K562 (cell line): ENCODE results near the gene TRRAP. TPM values are rescaled to one million over a fixed set of nuclear protein-coding genes. Genes with fewer than 3 reads are reported as not detected.

ENCODE experiments used
- ATAC-seq: fragments of 200-7000 bp; cut with Tn5 transposase; 3 replicates; pipeline ENCODE4 v1.9.1; 2020; ENCODE audit warnings: moderate library complexity
- BruUV-seq: library from RNA; stranded (reverse); fragments of 400-500 nt; replicated peaks from 2 replicates; lab custom pipeline; 2021; lab: Mats Ljungman, UMichigan
- CTCF ChIA-PET: fragments of 300-600 bp; formaldehyde crosslinking; extraction: SDS; loops from one replicate; lab custom pipeline; 2021; ENCODE audit warnings: low intra/inter-chr PET ratio; lab: Yijun Ruan, JAX
- POLR2A ChIA-PET: fragments of 300-600, 350-650 bp; sonication (Branson Sonifier 250); formaldehyde crosslinking; extraction: SDS; loops from one replicate; lab custom pipeline; 2021; ENCODE audit warnings: antibody characterized with exemption, inconsistent platforms; lab: Yijun Ruan, JAX
- DNase-seq, 4 experiments: peaks; one replicate each; pipeline versions ENCODE4 v3.0.0 to v3.0.0-alpha.2; 2011 to 2018; ENCODE audit warnings: low spot score in 3 of 4, mixed read lengths in 3 of 4; ENCODE audit errors: extremely low read depth in 1 of 4
- FAIRE-seq: peaks from 2 replicates; lab custom pipeline; 2011; peaks lifted over from hg19 to GRCh38; lab: Jason Lieb, UNC
- H2AFZ ChIP-seq: 2 replicates; pipeline ENCODE4 v1.6.0; 2011; ENCODE audit warnings: low read depth, low read length, control low read depth, inconsistent platforms
- H3K27ac ChIP-seq: fragments of 200-600 bp; 3 replicates; pipeline ENCODE4 v1.8.0; 2011; ENCODE audit warnings: low read depth, mild to moderate bottlenecking, control low read depth, inconsistent platforms, low read length, moderate library complexity, mixed read lengths; ENCODE audit errors: extremely low read depth
- H3K27me3 ChIP-seq, 2 experiments: fragments of 300-600 bp in 1 of 2; 2 replicates in 1 of 2; 3 replicates in 1 of 2; pipeline versions ENCODE4 v1.6.0 to v1.8.0; 2011; ENCODE audit warnings: inconsistent platforms in 2 of 2, low read length in 2 of 2, mild to moderate bottlenecking in 1 of 2, mixed read lengths in 1 of 2, moderate library complexity in 1 of 2; ENCODE audit not compliant: control insufficient read depth in 2 of 2, insufficient read depth in 2 of 2
- H3K36me3 ChIP-seq: fragments of 300-600 bp; 3 replicates; pipeline ENCODE4 v1.8.0; 2011; ENCODE audit warnings: mild to moderate bottlenecking, low read length, inconsistent platforms; ENCODE audit not compliant: control insufficient read depth, insufficient read depth
- H3K4me1 ChIP-seq, 2 experiments: fragments of 200-600 bp in 1 of 2; replicated peaks in 1 of 2; 2 replicates in 1 of 2; 3 replicates in 1 of 2; pipeline versions ENCODE4 v1.5.1 to v1.8.0; 2011; ENCODE audit warnings: inconsistent platforms in 2 of 2, low read length in 2 of 2, mild to moderate bottlenecking in 1 of 2, mixed read lengths in 1 of 2, moderate library complexity in 1 of 2; ENCODE audit not compliant: control insufficient read depth in 2 of 2, insufficient read depth in 2 of 2
- H3K4me2 ChIP-seq: 2 replicates; pipeline ENCODE4 v1.6.1; 2011; ENCODE audit warnings: low read length, control low read depth, inconsistent platforms, mixed read lengths; ENCODE audit not compliant: insufficient read depth
- H3K4me3 ChIP-seq: fragments of 200-600 bp; sonication (generic), shearing (Covaris generic); 2 replicates; pipeline ENCODE4 v1.5.1; 2016; ENCODE audit warnings: control low read depth, inconsistent platforms
- H3K79me2 ChIP-seq: fragments of 200-600 bp; 3 replicates; pipeline ENCODE4 v1.8.0; 2011; ENCODE audit warnings: low read length, inconsistent platforms; ENCODE audit not compliant: control insufficient read depth, insufficient read depth
- H3K9ac ChIP-seq, 2 experiments: 2 replicates each; pipeline versions ENCODE4 v1.6.0 to v1.6.1; 2011; ENCODE audit warnings: low read depth in 2 of 2, low read length in 2 of 2, control low read depth in 1 of 2, inconsistent platforms in 1 of 2, mild to moderate bottlenecking in 1 of 2, mixed read lengths in 1 of 2; ENCODE audit not compliant: insufficient read depth in 1 of 2
- H3K9me1 ChIP-seq: one replicate; pipeline ENCODE4 v1.6.0; 2011; ENCODE audit warnings: inconsistent platforms, mild to moderate bottlenecking, low read length, moderate library complexity; ENCODE audit not compliant: control insufficient read depth, insufficient read depth
- H3K9me3 ChIP-seq: replicated peaks from 2 replicates; pipeline ENCODE4 v1.5.1; 2011; ENCODE audit warnings: low read depth, low read length, inconsistent platforms; ENCODE audit not compliant: control insufficient read depth, insufficient read depth
- H4K20me1 ChIP-seq: replicated peaks from 2 replicates; pipeline ENCODE4 v1.6.1; 2011; ENCODE audit warnings: low read length, inconsistent platforms, mixed read lengths; ENCODE audit not compliant: control insufficient read depth, insufficient read depth
- WGBS: fragments of 100-300 bp; shearing (Covaris generic); methylation state at CpG from one replicate; pipeline ENCODE4 v1.1.6; 2016; ENCODE audit warnings: low coverage, mixed read lengths; ENCODE audit not compliant: insufficient coverage; ENCODE audit errors: missing lambda C conversion rate; 5-methylcytosine and 5-hydroxymethylcytosine counted together
- in situ Hi-C: fragments of 300-500 bp; cut with MboI; formaldehyde crosslinking; loops from 4 replicates; pipeline ENCODE4 v1.15.0; 2018; ENCODE audit warnings: inconsistent platforms, mixed read lengths
- intact Hi-C: fragments of 100-400 bp; cut with micrococcal nuclease; formaldehyde crosslinking; loops from 2 replicates; pipeline ENCODE4 v1.14.2; 2022
- polyA plus RNA-seq, 8 experiments: library from polyadenylated mRNA; depleted of rRNA in 4 of 8; stranded (reverse) in 5 of 8; unstranded in 3 of 8; fragments of >200 nt; fragmentation: Nextera tagmentation in 2 of 8; fragmentation: Illumina TruSeq in 1 of 8; extraction: Ambion mirVana in 2 of 8; extraction: Trizol in 1 of 8; gene quantifications; 2 replicates each; pipeline versions ENCODE4 v1.2.1 to v1.2.3, GENCODE V29; 2011 to 2014; ENCODE audit warnings: inconsistent platforms in 1 of 8, missing spikeins in 1 of 8
- total RNA-seq, 7 experiments: library from RNA; depleted of rRNA in 6 of 7; stranded (reverse); fragments of >200 nt in 6 of 7; fragmentation: Illumina TruSeq in 2 of 7; extraction: Trizol in 2 of 7; gene quantifications; 2 replicates each; pipeline versions ENCODE4 v1.2.1 to v1.2.3, GENCODE V29; 2011 to 2021; ENCODE audit warnings: low replicate concordance in 1 of 7
- TF ChIP-seq, protein P1 (sequence below), 2 experiments: fragments of 450-650 bp; formaldehyde crosslinking in 1 of 2; IDR thresholded peaks; 2 replicates each; pipeline versions ENCODE4 v1.4.0 to v1.6.1; 2014 to 2020; ENCODE audit warnings: mild to moderate bottlenecking in 2 of 2, borderline replicate concordance in 1 of 2, low read depth in 1 of 2
- TF ChIP-seq, protein P2 (sequence below): fragments of 450-650 bp; formaldehyde crosslinking; conservative IDR thresholded peaks from 2 replicates; pipeline ENCODE4 v1.4.0; 2022; ENCODE audit warnings: mild to moderate bottlenecking, missing genetic modification characterization

TRRAP gene
- total and polyA plus RNA-seq, 9 of the 15 experiments (the other 6 are each of a cell fraction or from before 2014, with no cell fraction given), result 1.3 to 47.2 (median 9.7) TPM

DNA sequence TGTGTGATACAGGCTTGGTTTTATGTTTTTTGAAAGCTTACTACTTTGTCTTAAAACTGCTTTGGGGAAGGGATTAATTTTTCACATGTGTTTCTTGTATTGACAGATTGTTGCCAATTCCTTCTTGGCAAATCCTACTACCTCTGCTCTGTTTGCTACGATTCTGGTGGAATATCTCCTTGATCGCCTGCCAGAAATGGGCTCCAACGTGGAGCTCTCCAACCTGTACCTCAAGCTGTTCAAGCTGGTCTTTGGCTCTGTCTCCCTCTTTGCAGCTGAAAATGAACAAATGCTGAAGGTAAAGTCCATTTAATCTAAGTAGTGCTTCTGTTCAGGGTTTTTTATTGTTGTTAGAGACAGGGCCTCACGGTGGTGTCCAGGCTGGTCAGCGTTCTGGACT lies 33.6 kb downstream of the TRRAP start (continued):
- TF ChIP-seq, protein P1, sequence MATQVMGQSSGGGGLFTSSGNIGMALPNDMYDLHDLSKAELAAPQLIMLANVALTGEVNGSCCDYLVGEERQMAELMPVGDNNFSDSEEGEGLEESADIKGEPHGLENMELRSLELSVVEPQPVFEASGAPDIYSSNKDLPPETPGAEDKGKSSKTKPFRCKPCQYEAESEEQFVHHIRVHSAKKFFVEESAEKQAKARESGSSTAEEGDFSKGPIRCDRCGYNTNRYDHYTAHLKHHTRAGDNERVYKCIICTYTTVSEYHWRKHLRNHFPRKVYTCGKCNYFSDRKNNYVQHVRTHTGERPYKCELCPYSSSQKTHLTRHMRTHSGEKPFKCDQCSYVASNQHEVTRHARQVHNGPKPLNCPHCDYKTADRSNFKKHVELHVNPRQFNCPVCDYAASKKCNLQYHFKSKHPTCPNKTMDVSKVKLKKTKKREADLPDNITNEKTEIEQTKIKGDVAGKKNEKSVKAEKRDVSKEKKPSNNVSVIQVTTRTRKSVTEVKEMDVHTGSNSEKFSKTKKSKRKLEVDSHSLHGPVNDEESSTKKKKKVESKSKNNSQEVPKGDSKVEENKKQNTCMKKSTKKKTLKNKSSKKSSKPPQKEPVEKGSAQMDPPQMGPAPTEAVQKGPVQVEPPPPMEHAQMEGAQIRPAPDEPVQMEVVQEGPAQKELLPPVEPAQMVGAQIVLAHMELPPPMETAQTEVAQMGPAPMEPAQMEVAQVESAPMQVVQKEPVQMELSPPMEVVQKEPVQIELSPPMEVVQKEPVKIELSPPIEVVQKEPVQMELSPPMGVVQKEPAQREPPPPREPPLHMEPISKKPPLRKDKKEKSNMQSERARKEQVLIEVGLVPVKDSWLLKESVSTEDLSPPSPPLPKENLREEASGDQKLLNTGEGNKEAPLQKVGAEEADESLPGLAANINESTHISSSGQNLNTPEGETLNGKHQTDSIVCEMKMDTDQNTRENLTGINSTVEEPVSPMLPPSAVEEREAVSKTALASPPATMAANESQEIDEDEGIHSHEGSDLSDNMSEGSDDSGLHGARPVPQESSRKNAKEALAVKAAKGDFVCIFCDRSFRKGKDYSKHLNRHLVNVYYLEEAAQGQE (IDR thresholded peaks at IDR 0.05; ENCODE audit: borderline replicate concordance), result no peak
- TF ChIP-seq, protein P1 (CRISPR knock-in tag; IDR thresholded peaks at IDR 0.05; ENCODE audit: low read depth), result no peak

DNA sequence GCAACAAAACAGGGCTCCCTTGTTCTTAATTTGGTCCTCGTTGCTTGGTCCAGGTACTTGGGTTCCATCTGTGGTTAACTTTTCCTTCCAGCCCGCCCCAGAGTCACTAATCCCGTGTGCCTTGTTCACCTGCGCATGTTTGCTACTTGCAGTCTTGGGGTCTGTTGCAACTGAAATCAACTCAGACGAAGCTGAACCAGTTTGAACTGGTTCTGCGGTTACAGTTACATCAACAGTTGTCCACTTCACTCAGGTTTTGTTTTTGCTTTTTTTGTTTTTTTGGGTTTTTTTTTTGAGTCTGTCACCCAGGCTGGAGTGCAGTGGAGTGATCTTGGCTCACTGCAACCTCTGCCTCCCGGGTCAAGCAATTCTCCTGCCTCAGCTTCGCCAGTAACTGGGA lies 34.7 kb downstream of the TRRAP start:
- ChIA-PET POLR2A (interaction anchor here (0.5 to 2.3 kb wide), 3 partner anchors 9 to 252 kb away, joined by 3 to 6 read pairs (median 5); no protein-coding TSS in a partner anchor), CTCF (no interaction called here)
- Histone ChIP-seq H3K4me2 (no peak overlapping the region), H2AFZ (no peak overlapping the region), H3K9me1 (no peaks in the 10 kb centered on the region), H3K4me3 (no peak overlapping the region), H3K36me3 (peaks cover 95% of the 10 kb centered on the region), H3K9ac (no peak overlapping the region), H3K27me3 (no peaks in the 10 kb centered on the region), H4K20me1 (no peaks in the 10 kb centered on the region; the same call in 1 of the 2 replicates), H3K27ac (no peak overlapping the region), H3K79me2 (no peaks in the 10 kb centered on the region), H3K9me3 (no peaks in the 10 kb centered on the region), H3K4me1 (no peaks in the 10 kb centered on the region)
- intact Hi-C loops (no loop called here), in situ Hi-C loops (no loop called here)
- ATAC-seq, result no peak
- 89% methylated on average over 8 of the region's 8 CpGs for WGBS
- FAIRE-seq, result no peak
- DNase-seq, result no peak
- no TSS peak for BruUV-seq
- TF ChIP-seq, protein P2, sequence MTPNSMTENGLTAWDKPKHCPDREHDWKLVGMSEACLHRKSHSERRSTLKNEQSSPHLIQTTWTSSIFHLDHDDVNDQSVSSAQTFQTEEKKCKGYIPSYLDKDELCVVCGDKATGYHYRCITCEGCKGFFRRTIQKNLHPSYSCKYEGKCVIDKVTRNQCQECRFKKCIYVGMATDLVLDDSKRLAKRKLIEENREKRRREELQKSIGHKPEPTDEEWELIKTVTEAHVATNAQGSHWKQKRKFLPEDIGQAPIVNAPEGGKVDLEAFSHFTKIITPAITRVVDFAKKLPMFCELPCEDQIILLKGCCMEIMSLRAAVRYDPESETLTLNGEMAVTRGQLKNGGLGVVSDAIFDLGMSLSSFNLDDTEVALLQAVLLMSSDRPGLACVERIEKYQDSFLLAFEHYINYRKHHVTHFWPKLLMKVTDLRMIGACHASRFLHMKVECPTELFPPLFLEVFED (CRISPR knock-in tag), result no peak
